HCT116 (cell line): ENCODE data around the gene GPX3. TPM values are rescaled to one million over a fixed set of nuclear protein-coding genes. Genes with fewer than 3 reads are reported as not detected.

ENCODE experiments used
- ATAC-seq: fragments of 200-7000 bp; cut with Tn5 transposase; 2 replicates; pipeline ENCODE4 v1.9.1; 2020; ENCODE audit warnings: mild to moderate bottlenecking, moderate library complexity
- BruUV-seq: library from RNA; stranded (reverse); fragments of 400-500 nt; replicated peaks from 2 replicates; lab custom pipeline; 2021; lab: Mats Ljungman, UMichigan
- CTCF ChIA-PET: fragments of 300-600 bp; sonication (Branson Sonifier 250); formaldehyde crosslinking; loops from one replicate; lab custom pipeline; 2021; ENCODE audit warnings: antibody characterized with exemption; lab: Charles Lee
- POLR2A ChIA-PET: fragments of 300-600, 350-600 bp; sonication (Branson Sonifier 250); formaldehyde crosslinking; loops from one replicate; lab custom pipeline; 2021; ENCODE audit warnings: antibody characterized with exemption; lab: Charles Lee
- RAD21 ChIA-PET, 2 experiments: fragments of 300-600 bp; sonication (Branson Sonifier 250); formaldehyde crosslinking; loops; one replicate each; lab custom pipeline; 2023; ENCODE audit warnings: low total read pairs in 2 of 2; ENCODE audit not compliant: uncharacterized antibody in 2 of 2, unreplicated experiment in 2 of 2, low non-redundant PET in 1 of 2; lab: Charles Lee
- DNase-seq: peaks from one replicate; pipeline ENCODE4 v3.0.0-alpha.2; 2010; ENCODE audit warnings: low read depth, low spot score
- H2AFZ ChIP-seq: fragments of 200-600 bp; shearing (Covaris generic), sonication (generic); 2 replicates; pipeline ENCODE4 v1.6.1; 2017; ENCODE audit warnings: low read depth, mixed run types, mixed read lengths, antibody characterized with exemption, low read length; ENCODE audit not compliant: poor library complexity, severe bottlenecking
- H3K27ac ChIP-seq: 2 replicates; pipeline ENCODE4 v1.5.1; 2012; ENCODE audit warnings: low read depth, low read length
- H3K27me3 ChIP-seq: fragments of 200-600 bp; sonication (generic); 2 replicates; pipeline ENCODE4 v1.6.1; 2016; ENCODE audit warnings: mixed run types, low read length, mixed read lengths; ENCODE audit not compliant: insufficient read depth
- H3K36me3 ChIP-seq, 2 experiments: fragments of 200-500 bp in 1 of 2; fragments of 200-600 bp in 1 of 2; sonication (Bioruptor generic) in 1 of 2; sonication (generic) in 1 of 2; 2 replicates each; pipeline versions ENCODE4 v1.5.1 to v1.6.1; 2014 to 2016; ENCODE audit warnings: low read length in 2 of 2, inconsistent platforms in 1 of 2, mixed read lengths in 1 of 2, mixed run types in 1 of 2; ENCODE audit not compliant: insufficient read depth in 2 of 2, control insufficient read depth in 1 of 2
- H3K4me1 ChIP-seq, 2 experiments: fragments of 200-600 bp in 1 of 2; sonication (generic) in 1 of 2; 2 replicates each; pipeline versions ENCODE4 v1.5.1 to v1.6.1; 2012 to 2017; ENCODE audit warnings: low read length in 2 of 2, inconsistent platforms in 1 of 2, mild to moderate bottlenecking in 1 of 2, mixed read lengths in 1 of 2, mixed run types in 1 of 2, moderate library complexity in 1 of 2; ENCODE audit not compliant: insufficient read depth in 2 of 2, control insufficient read depth in 1 of 2
- H3K4me2 ChIP-seq: fragments of 200-600 bp; sonication (generic); 2 replicates; pipeline ENCODE4 v1.6.1; 2017; ENCODE audit warnings: mixed run types, low read length, mixed read lengths
- H3K4me3 ChIP-seq, 2 experiments: fragments of 200-600 bp in 1 of 2; sonication (generic) in 1 of 2; replicated peaks in 1 of 2; 2 replicates each; pipeline ENCODE4 v1.5.1; 2011 to 2016; ENCODE audit warnings: low read length in 2 of 2, control low read depth in 1 of 2, low read depth in 1 of 2, mild to moderate bottlenecking in 1 of 2, mixed read lengths in 1 of 2, mixed run types in 1 of 2
- H3K79me2 ChIP-seq: fragments of 200-600 bp; sonication (generic); 2 replicates; pipeline ENCODE4 v1.6.1; 2017; ENCODE audit warnings: mild to moderate bottlenecking, mixed run types, low read length, moderate library complexity, mixed read lengths; ENCODE audit not compliant: insufficient read depth
- H3K9ac ChIP-seq: fragments of 200-600 bp; sonication (generic); 2 replicates; pipeline ENCODE4 v1.6.1; 2016; ENCODE audit warnings: low read length, mixed read lengths
- H3K9me2 ChIP-seq: fragments of 200-600 bp; sonication (generic), shearing (Covaris generic); 2 replicates; pipeline ENCODE4 v1.6.1; 2017; ENCODE audit warnings: mixed run types, mild to moderate bottlenecking, moderate library complexity; ENCODE audit not compliant: insufficient read depth
- H3K9me3 ChIP-seq, 2 experiments: fragments of 200-500 bp in 1 of 2; fragments of 200-600 bp in 1 of 2; sonication (Bioruptor generic) in 1 of 2; sonication (generic) in 1 of 2; 2 replicates each; pipeline ENCODE4 v1.6.1; 2014 to 2017; ENCODE audit warnings: low read length in 2 of 2, mixed read lengths in 2 of 2, inconsistent platforms in 1 of 2, low read depth in 1 of 2, mild to moderate bottlenecking in 1 of 2, mixed run types in 1 of 2, moderate library complexity in 1 of 2; ENCODE audit not compliant: control insufficient read depth in 1 of 2, insufficient read depth in 1 of 2
- H4K20me1 ChIP-seq: fragments of 200-600 bp; sonication (generic), shearing (Covaris generic); 2 replicates; pipeline ENCODE4 v1.6.1; 2017; ENCODE audit warnings: mixed run types, mild to moderate bottlenecking, moderate library complexity; ENCODE audit not compliant: insufficient read depth
- CEBPB ChIP-seq: IDR thresholded peaks from 2 replicates; pipeline ENCODE4 v1.6.1; 2012; ENCODE audit warnings: low read depth
- EGR1 ChIP-seq: IDR thresholded peaks from 2 replicates; pipeline ENCODE4 v1.6.1; 2012; ENCODE audit warnings: low read depth
- EZH2 ChIP-seq: fragments of 200-600 bp; sonication (generic); IDR thresholded peaks from 2 replicates; pipeline ENCODE4 v1.6.1; 2017; ENCODE audit warnings: antibody characterized with exemption, mixed run types
- FOSL1 ChIP-seq: IDR thresholded peaks from 2 replicates; pipeline ENCODE4 v1.6.1; 2012; ENCODE audit warnings: low read depth
- POLR2A ChIP-seq: IDR thresholded peaks from 2 replicates; pipeline ENCODE4 v1.7.0; 2011; ENCODE audit warnings: borderline replicate concordance; ENCODE audit not compliant: insufficient read depth, insufficient read length; ENCODE audit errors: extremely low read depth
- POLR2AphosphoS5 ChIP-seq: IDR thresholded peaks from 2 replicates; pipeline ENCODE4 v1.6.1; 2011; ENCODE audit warnings: mild to moderate bottlenecking, low read depth, low read length, moderate library complexity
- RAD21 ChIP-seq: IDR thresholded peaks from 2 replicates; pipeline ENCODE4 v1.6.1; 2012; ENCODE audit warnings: low read depth, mild to moderate bottlenecking
- SRF ChIP-seq: IDR thresholded peaks from 2 replicates; pipeline ENCODE4 v1.6.1; 2012; ENCODE audit warnings: low read depth
- TCF7L2 ChIP-seq: IDR thresholded peaks from 2 replicates; pipeline ENCODE4 v1.7.0; 2011; ENCODE audit warnings: borderline replicate concordance, inconsistent platforms; ENCODE audit not compliant: insufficient read depth, insufficient read length; ENCODE audit errors: extremely low read depth
- YY1 ChIP-seq: IDR thresholded peaks from 2 replicates; pipeline ENCODE4 v1.6.1; 2011; ENCODE audit warnings: low read length, low read depth, moderate library complexity, mild to moderate bottlenecking; ENCODE audit not compliant: insufficient replicate concordance; ENCODE audit errors: extremely low read depth
- ZFX ChIP-seq: fragments of 450-650 bp; IDR thresholded peaks from 2 replicates; pipeline ENCODE4 v1.6.1; 2017
- ZNF274 ChIP-seq: fragments of 200-500 bp; sonication (Bioruptor generic); IDR thresholded peaks from 2 replicates; pipeline ENCODE4 v1.6.1; 2014; ENCODE audit warnings: mild to moderate bottlenecking, low read depth, low read length, inconsistent platforms
- intact Hi-C: fragments of 100-400 bp; cut with micrococcal nuclease; formaldehyde crosslinking; loops from 2 replicates; pipeline ENCODE4 v1.10.0; 2022
- total RNA-seq: library from RNA; stranded (reverse); gene quantifications from one replicate; pipeline ENCODE4 v1.2.1, GENCODE V29; 2021; ENCODE audit not compliant: unreplicated experiment
- TF ChIP-seq, protein P1 (sequence below): IDR thresholded peaks from 2 replicates; pipeline ENCODE4 v1.6.1; 2012
- TF ChIP-seq, protein P2 (sequence below), 3 experiments: fragments of 200-600 bp in 1 of 3; sonication (generic) in 1 of 3; IDR thresholded peaks in 2 of 3; conservative IDR thresholded peaks in 1 of 3; 2 replicates each; pipeline ENCODE4 v1.5.1; 2012 to 2017; ENCODE audit warnings: low read depth in 2 of 3, low read length in 2 of 3, antibody characterized with exemption in 1 of 3, borderline replicate concordance in 1 of 3, control low read depth in 1 of 3, mild to moderate bottlenecking in 1 of 3, mixed read lengths in 1 of 3, mixed run types in 1 of 3, moderate library complexity in 1 of 3; ENCODE audit not compliant: insufficient read depth in 1 of 3

Gene GPX3
- total RNA-seq, 1 experiment from 2014 or later = 0.96 TPM

DNA sequence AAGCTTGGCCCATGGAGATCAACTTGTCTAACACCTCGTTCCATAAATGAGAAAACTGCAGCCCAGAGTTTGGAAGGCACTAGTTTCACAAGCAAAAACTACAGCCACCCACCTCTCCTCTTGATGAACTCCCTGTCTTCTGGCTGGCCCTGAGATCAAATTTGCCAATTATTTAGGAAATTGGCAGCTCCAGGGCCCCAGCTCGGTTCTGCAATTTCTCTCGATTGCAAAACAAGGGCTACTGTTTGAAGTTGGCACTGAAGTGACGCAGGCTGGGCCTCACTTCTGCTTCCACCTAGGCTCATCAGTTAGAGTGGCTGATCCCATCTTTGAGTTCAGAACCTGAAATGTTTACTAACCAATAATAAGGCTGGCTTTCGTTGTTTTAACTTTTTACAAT is 3.7 kb upstream of the GPX3 start:
- no TSS peak for BruUV-seq
- no peak for ATAC-seq
- Histone ChIP-seq H4K20me1 (no peaks in the 10 kb centered on the region), H3K9me3 (no peaks in the 10 kb centered on the region), H3K4me3 (no peak overlapping the region), H2AFZ (no peak overlapping the region), H3K4me1 (no peaks in the 10 kb centered on the region), H3K36me3 (no peaks in the 10 kb centered on the region), H3K4me2 (no peak overlapping the region), H3K9ac (no peak overlapping the region), H3K27me3 (no peaks in the 10 kb centered on the region), H3K79me2 (no peaks in the 10 kb centered on the region), H3K9me2 (no peaks in the 10 kb centered on the region), H3K27ac (no peak overlapping the region)
- TF ChIP-seq SRF (no peak), FOSL1 (no peak), ZFX (no peak), CEBPB (no peak), EZH2 (no peak), POLR2AphosphoS5 (no peak), POLR2A (no peak), TCF7L2 (no peak), RAD21 (no peak), ZNF274 (no peak), EGR1 (no peak), YY1 (no peak)
- TF ChIP-seq, protein P1, sequence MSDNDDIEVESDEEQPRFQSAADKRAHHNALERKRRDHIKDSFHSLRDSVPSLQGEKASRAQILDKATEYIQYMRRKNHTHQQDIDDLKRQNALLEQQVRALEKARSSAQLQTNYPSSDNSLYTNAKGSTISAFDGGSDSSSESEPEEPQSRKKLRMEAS = no peak
- TF ChIP-seq, protein P2, sequence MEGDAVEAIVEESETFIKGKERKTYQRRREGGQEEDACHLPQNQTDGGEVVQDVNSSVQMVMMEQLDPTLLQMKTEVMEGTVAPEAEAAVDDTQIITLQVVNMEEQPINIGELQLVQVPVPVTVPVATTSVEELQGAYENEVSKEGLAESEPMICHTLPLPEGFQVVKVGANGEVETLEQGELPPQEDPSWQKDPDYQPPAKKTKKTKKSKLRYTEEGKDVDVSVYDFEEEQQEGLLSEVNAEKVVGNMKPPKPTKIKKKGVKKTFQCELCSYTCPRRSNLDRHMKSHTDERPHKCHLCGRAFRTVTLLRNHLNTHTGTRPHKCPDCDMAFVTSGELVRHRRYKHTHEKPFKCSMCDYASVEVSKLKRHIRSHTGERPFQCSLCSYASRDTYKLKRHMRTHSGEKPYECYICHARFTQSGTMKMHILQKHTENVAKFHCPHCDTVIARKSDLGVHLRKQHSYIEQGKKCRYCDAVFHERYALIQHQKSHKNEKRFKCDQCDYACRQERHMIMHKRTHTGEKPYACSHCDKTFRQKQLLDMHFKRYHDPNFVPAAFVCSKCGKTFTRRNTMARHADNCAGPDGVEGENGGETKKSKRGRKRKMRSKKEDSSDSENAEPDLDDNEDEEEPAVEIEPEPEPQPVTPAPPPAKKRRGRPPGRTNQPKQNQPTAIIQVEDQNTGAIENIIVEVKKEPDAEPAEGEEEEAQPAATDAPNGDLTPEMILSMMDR (IDR thresholded peaks at IDR 0.05 in 2 of 3, conservative IDR thresholded peaks at IDR 0.05 in 1 of 3; ENCODE audit: borderline replicate concordance in 1 of 3, insufficient read depth in 1 of 3, low read depth in 2 of 3, low read length in 2 of 3) = no peak
- intact Hi-C loops = no loop called here
- ChIA-PET RAD21 (no interaction called here), POLR2A (no interaction called here), CTCF (no interaction called here)
- no peak for DNase-seq
